ENCODE results near the gene CDKN2A.

Gene CDKN2A

GRCh38 chr9:21993007-21993406 lies 1.2 kb downstream of the CDKN2A start:
- no peak for DNase-seq (ENCODE audit: low read depth)
- no peak overlapping the region for H3K4me3 ChIP-seq (ENCODE audit: control insufficient read depth, low read depth, low read length)

GRCh38 chr9:21991072-21991959 lies 2.9 kb downstream of the CDKN2A start:
- no peak for DNase-seq (ENCODE audit: low read depth)
- no peak for TF ChIP-seq CTCF (IDR thresholded peaks at IDR 0.05; ENCODE audit: control insufficient read depth, insufficient read depth, low read depth, low read length, missing control alignments)
- no peak overlapping the region for H3K4me3 ChIP-seq (ENCODE audit: control insufficient read depth, low read depth, low read length)

More at GRCh38 chr9:21993007-21993406, 1.2 kb downstream of the CDKN2A start:
- TF ChIP-seq CTCF (IDR thresholded peaks at IDR 0.05; ENCODE audit: control insufficient read depth, insufficient read depth, low read depth, low read length, missing control alignments): no peak

GRCh38 chr9:21989440-21990189 lies 4.6 kb downstream of the CDKN2A start:
- H3K4me3 ChIP-seq (ENCODE audit: control insufficient read depth, low read depth, low read length): no peak overlapping the region; the same call in 1 of the 2 replicates
- DNase-seq (ENCODE audit: low read depth): no peak
- no peak for TF ChIP-seq CTCF (IDR thresholded peaks at IDR 0.05; ENCODE audit: control insufficient read depth, insufficient read depth, low read depth, low read length, missing control alignments)

GRCh38 chr9:21988056-21988990 lies 5.9 kb downstream of the CDKN2A start:
- H3K4me3 ChIP-seq (ENCODE audit: control insufficient read depth, low read depth, low read length): no peak overlapping the region
- DNase-seq (ENCODE audit: low read depth): no peak
- TF ChIP-seq CTCF (IDR thresholded peaks at IDR 0.05; ENCODE audit: control insufficient read depth, insufficient read depth, low read depth, low read length, missing control alignments): no peak

GRCh38 chr9:21985964-21986667 lies 8.1 kb downstream of the CDKN2A start:
- TF ChIP-seq CTCF (IDR thresholded peaks at IDR 0.05; ENCODE audit: control insufficient read depth, insufficient read depth, low read depth, low read length, missing control alignments): no peak
- no peak overlapping the region for H3K4me3 ChIP-seq (ENCODE audit: control insufficient read depth, low read depth, low read length)
- DNase-seq (ENCODE audit: low read depth): no peak
